Choroid plexus epithelial cell (primary cell): ENCODE results near the gene TIMM10.

Source experiments
- DNase-seq: peaks from one replicate; pipeline ENCODE4 v3.0.0-alpha.2; 2010; ENCODE audit warnings: low read depth
- H3K4me3 ChIP-seq: 2 replicates; pipeline ENCODE4 v1.5.1; 2011; ENCODE audit warnings: low read depth, mild to moderate bottlenecking, control low read depth, low read length, moderate library complexity
- CTCF ChIP-seq: conservative IDR thresholded peaks from 2 replicates; pipeline ENCODE4 v1.5.1; 2011; ENCODE audit warnings: low read depth, mild to moderate bottlenecking, control low read depth, inconsistent platforms, low read length, moderate library complexity

The TIMM10 gene

GRCh38 chr11:57499413-57499982 is 31.1 kb downstream of the TIMM10 start:
- H3K4me3 ChIP-seq, result peak overlapping the region; percentile 49
- TF ChIP-seq CTCF, result no peak
- peak; percentile 97 for DNase-seq

GRCh38 chr11:57498540-57498939 is 32.0 kb downstream of the TIMM10 start:
- no peak overlapping the region for H3K4me3 ChIP-seq
- no peak for TF ChIP-seq CTCF
- DNase-seq, result no peak

- DNase-seq, result no peak
- no peak overlapping the region for H3K4me3 ChIP-seq
- TF ChIP-seq CTCF, result no peak
These were observed 33.0 kb downstream of the TIMM10 start for GRCh38 chr11:57497303-57498247.

- DNase-seq, result no peak
- H3K4me3 ChIP-seq, result no peak overlapping the region
- no peak for TF ChIP-seq CTCF
These were observed 34.3 kb downstream of the TIMM10 start for GRCh38 chr11:57496109-57496820.

- H3K4me3 ChIP-seq, result no peak overlapping the region
- TF ChIP-seq CTCF, result peak; percentile 94
- peak; percentile 40 for DNase-seq
These were observed 36.7 kb downstream of the TIMM10 start for GRCh38 chr11:57493507-57494503.

GRCh38 chr11:57491371-57492061 is 39.0 kb downstream of the TIMM10 start:
- H3K4me3 ChIP-seq, result no peak overlapping the region
- TF ChIP-seq CTCF, result peak; percentile 78
- DNase-seq, result peak; percentile 41
